AG04450 (cell line): ENCODE results near the gene PLXNA2. TPM values are rescaled to one million over a fixed set of nuclear protein-coding genes. Genes with fewer than 3 reads are reported as not detected.

Experiments used
- CTCF ChIA-PET: fragments of 300-600, 350-600 bp; formaldehyde crosslinking; extraction: SDS; loops from one replicate; lab custom pipeline; 2022; ENCODE audit warnings: antibody characterized with exemption, inconsistent platforms; lab: Charles Lee
- POLR2A ChIA-PET: fragments of 350-600 bp; formaldehyde crosslinking; extraction: SDS; loops from one replicate; lab custom pipeline; 2021; ENCODE audit warnings: antibody characterized with exemption, inconsistent platforms; lab: Yijun Ruan, JAX
- DNase-seq: peaks from one replicate; pipeline ENCODE4 v3.0.0-alpha.2; 2011; ENCODE audit warnings: low read depth, low spot score
- H3K27ac ChIP-seq: one replicate; pipeline ENCODE4 v1.5.1; 2012; ENCODE audit warnings: low read depth, low read length, control low read depth
- H3K27me3 ChIP-seq: one replicate; pipeline ENCODE4 v1.6.0; 2012; ENCODE audit warnings: low read length; ENCODE audit not compliant: control insufficient read depth, insufficient read depth
- H3K4me3 ChIP-seq: 2 replicates; pipeline ENCODE4 v1.5.1; 2011; ENCODE audit warnings: mild to moderate bottlenecking, low read depth, low read length, control low read depth
- H3K9me3 ChIP-seq: 2 replicates; pipeline ENCODE4 v1.5.1; 2012; ENCODE audit warnings: low read length; ENCODE audit not compliant: control insufficient read depth, insufficient read depth
- CTCF ChIP-seq: IDR thresholded peaks from 2 replicates; pipeline ENCODE4 v1.5.1; 2011; ENCODE audit warnings: low read depth, low read length, control low read depth, inconsistent platforms
- polyA plus RNA-seq: library from polyadenylated mRNA; depleted of rRNA; stranded (reverse); fragments of >200 nt; gene quantifications from 2 replicates; pipeline ENCODE4 v1.2.3, GENCODE V29; 2011

The PLXNA2 gene
- polyA plus RNA-seq, 1 experiment = 0.10 TPM

GRCh38 chr1:208036918-208037766, 207.0 kb downstream of the PLXNA2 start:
- DNase-seq = no peak
- H3K9me3 ChIP-seq = no peaks in the 10 kb centered on the region; the same call in 1 of the 2 replicates
- POLR2A ChIA-PET = no interaction called here
- TF ChIP-seq CTCF = no peak
- H3K4me3 ChIP-seq = no peak overlapping the region
- no peak overlapping the region for H3K27ac ChIP-seq
- H3K27me3 ChIP-seq = no peaks in the 10 kb centered on the region
- CTCF ChIA-PET = interaction anchor here (1.7 to 3.3 kb wide), 2 partner anchors 15 to 208 kb away, joined by 7 to 20 read pairs; no protein-coding TSS in a partner anchor

GRCh38 chr1:208036106-208036808, 207.9 kb downstream of the PLXNA2 start:
- TF ChIP-seq CTCF = no peak
- Histone ChIP-seq H3K27me3 (no peaks in the 10 kb centered on the region), H3K4me3 (no peak overlapping the region), H3K27ac (no peak overlapping the region), H3K9me3 (no peaks in the 10 kb centered on the region; the same call in 1 of the 2 replicates)
- ChIA-PET POLR2A (no interaction called here), CTCF (interaction anchor here (1.3 to 3.3 kb wide), 4 partner anchors 12 to 209 kb away, joined by 4 to 20 read pairs (median 6); no protein-coding TSS in a partner anchor)
- DNase-seq = no peak

- DNase-seq = no peak
- no peaks in the 10 kb centered on the region for H3K27me3 ChIP-seq
- POLR2A ChIA-PET = no interaction called here
- H3K27ac ChIP-seq = no peak overlapping the region
- H3K9me3 ChIP-seq = no peaks in the 10 kb centered on the region
- CTCF ChIA-PET = interaction anchor here (0.6 to 3.3 kb wide), 2 partner anchors 12 to 160 kb away, joined by 3 to 20 read pairs; no protein-coding TSS in a partner anchor
- TF ChIP-seq CTCF = no peak
- no peak overlapping the region for H3K4me3 ChIP-seq
Measured at GRCh38 chr1:208034135-208034534, 210.0 kb downstream of the PLXNA2 start.

GRCh38 chr1:208033236-208033635, 210.9 kb downstream of the PLXNA2 start:
- CTCF ChIA-PET = interaction anchor here (17.5 kb wide), 1 partner anchor 207 kb away, joined by 593 read pairs; the partner anchor contains the start of gene PLXNA2

More at GRCh38 chr1:208033236-208033635, 210.9 kb downstream of the PLXNA2 start:
- Histone ChIP-seq H3K9me3 (no peaks in the 10 kb centered on the region), H3K27me3 (no peaks in the 10 kb centered on the region), H3K4me3 (no peak overlapping the region), H3K27ac (no peak overlapping the region)
- TF ChIP-seq CTCF = no peak
- POLR2A ChIA-PET = no interaction called here
- DNase-seq = no peak
